ENCODE measurements around the gene CFAP73. TPM values are rescaled to one million over a fixed set of nuclear protein-coding genes. Genes with fewer than 3 reads are reported as not detected.

CFAP73 gene
- total and polyA plus RNA-seq, 3 donors from 2014 or later: 0.81 to 1.2 TPM; not detected in 1

DNA sequence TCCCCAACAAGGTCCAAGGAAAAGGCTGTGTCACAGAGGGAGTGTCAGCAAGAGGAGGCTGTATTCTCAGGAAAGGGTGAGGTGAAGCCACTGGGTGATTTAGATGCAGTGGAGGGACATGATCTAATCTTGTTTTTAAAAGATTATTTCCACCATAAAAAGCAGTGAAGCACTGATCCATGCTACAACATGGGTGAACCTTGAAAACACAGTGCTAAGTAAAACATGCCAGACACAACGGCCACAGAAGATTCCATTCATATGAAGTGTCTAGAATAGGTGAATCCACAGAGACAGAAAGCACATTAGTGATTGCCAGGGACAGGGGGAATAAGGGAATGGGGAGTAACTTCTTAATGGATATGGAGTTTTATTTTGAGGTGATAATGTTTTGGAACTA lies 48.8 kb downstream of the CFAP73 start:
- intact Hi-C loops (cut with DNase I; ENCODE audit: low total_unique reads): loop anchor here (10.0 kb wide), 1 partner anchor 237 kb away; no protein-coding TSS in a partner anchor
- H3K27me3 ChIP-seq: no peaks in the 10 kb centered on the region
- no peak overlapping the region for H3K27ac ChIP-seq
- no peak for DNase-seq
- no peaks in the 10 kb centered on the region for H3K9me3 ChIP-seq
- no peak overlapping the region for H3K4me3 ChIP-seq
- 69 to 73% methylated on average over 1 of the region's 1 CpG for WGBS, 2 donors
- peaks cover 17% of the 10 kb centered on the region for H3K4me1 ChIP-seq
- H3K36me3 ChIP-seq (ENCODE audit: low read depth, missing control alignments): no peaks in the 10 kb centered on the region
- no peak for TF ChIP-seq POLR2A (IDR thresholded peaks at IDR 0.05)
- TF ChIP-seq, protein P1, sequence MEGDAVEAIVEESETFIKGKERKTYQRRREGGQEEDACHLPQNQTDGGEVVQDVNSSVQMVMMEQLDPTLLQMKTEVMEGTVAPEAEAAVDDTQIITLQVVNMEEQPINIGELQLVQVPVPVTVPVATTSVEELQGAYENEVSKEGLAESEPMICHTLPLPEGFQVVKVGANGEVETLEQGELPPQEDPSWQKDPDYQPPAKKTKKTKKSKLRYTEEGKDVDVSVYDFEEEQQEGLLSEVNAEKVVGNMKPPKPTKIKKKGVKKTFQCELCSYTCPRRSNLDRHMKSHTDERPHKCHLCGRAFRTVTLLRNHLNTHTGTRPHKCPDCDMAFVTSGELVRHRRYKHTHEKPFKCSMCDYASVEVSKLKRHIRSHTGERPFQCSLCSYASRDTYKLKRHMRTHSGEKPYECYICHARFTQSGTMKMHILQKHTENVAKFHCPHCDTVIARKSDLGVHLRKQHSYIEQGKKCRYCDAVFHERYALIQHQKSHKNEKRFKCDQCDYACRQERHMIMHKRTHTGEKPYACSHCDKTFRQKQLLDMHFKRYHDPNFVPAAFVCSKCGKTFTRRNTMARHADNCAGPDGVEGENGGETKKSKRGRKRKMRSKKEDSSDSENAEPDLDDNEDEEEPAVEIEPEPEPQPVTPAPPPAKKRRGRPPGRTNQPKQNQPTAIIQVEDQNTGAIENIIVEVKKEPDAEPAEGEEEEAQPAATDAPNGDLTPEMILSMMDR (IDR thresholded peaks at IDR 0.05): no peak

DNA sequence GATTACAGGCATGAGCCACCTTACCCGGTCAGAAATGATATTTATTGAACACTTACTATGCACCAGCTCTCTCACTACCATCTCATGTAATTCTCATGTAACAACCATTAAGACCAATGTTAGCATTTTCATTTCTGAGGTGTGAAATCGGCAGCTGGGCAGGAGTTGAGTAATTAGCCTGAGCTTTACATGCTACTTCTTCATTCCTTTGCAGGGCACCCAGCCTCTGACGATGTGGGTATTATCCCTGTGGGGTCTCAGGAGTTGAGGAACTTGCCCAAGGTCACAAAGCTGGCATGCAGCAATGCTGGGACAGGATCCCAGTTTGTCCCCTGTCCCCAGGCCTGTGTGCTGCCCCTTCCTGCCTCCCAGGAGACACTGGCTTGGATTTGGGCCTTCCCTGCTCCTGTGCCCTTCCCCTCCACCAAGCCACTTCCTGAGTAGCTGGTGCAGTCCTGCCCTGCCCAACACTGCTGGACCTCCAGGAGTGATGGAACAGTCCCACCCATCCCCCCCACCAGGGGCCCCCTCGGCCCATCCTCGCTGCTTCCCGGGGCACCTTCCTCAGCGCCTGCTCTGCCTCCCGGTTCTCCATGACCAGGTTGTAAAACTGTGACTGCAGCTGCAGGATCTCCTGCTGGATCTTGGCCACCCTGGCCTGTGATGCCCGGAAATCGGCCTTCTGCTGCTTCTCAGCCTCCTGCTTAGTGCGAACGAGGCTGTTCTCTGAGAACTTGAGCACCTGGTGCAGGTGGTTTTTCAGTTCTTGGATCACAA lies 50.7 kb downstream of the CFAP73 start:
- TF ChIP-seq POLR2A (IDR thresholded peaks at IDR 0.05): no peak
- TF ChIP-seq, protein P1 (IDR thresholded peaks at IDR 0.05): no peak
- DNase-seq: no peak
- intact Hi-C loops (cut with DNase I; ENCODE audit: low total_unique reads): no loop called here
- no peaks in the 10 kb centered on the region for H3K9me3 ChIP-seq
- H3K4me1 ChIP-seq: peaks cover 22% of the 10 kb centered on the region
- no peaks in the 10 kb centered on the region for H3K36me3 ChIP-seq (ENCODE audit: low read depth, missing control alignments)
- 87 to 93% methylated on average over 8 to 12 of the region's 12 CpGs for WGBS, 2 donors
- no peak overlapping the region for H3K4me3 ChIP-seq
- H3K27me3 ChIP-seq: no peaks in the 10 kb centered on the region
- no peak overlapping the region for H3K27ac ChIP-seq

DNA sequence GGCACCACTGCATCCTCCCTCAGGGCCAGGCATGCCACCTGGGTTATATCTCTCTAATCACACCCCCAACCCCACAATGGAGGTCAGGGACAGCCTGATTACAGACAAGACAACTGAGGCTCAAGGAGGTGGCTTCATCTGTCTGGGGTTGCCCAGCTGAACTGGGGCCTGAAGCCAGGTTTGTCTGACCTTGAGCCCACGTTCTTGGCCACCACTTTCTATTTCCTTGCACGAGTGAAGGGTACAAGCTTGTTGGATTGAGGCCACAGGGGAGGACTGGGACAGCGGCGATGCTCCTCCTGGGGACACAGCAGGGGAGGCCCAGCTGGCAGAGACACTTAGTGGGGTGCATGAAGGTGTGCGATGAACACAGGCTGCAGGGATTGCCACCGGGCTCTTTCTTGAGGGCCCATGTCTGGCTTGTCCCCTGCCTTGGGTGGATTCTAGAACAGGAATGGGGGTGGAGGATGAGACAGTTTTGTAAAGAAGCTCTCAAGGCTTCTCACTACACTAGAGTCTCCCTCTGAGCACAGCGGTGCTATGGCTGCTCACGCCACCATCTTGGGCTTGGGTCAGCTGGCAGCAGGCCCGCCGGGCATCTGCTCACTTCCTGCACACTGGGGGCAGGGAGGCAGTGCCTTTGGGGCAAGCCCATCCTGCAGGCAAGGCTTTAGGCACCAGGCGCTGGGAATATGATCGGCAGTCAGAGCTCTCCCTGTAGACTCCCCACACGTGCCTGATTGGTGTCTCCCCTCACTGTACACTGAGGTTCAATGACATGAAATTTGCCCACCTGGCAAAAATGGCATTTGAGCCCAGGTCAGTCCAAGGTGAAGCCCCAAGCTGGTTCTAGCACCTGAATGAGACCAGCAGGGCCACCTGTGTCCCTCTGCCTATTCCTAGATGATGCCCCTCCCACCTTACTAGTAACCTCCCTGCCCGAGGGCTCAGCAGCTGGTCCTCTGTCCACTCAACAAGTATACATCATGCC lies 52.0 kb downstream of the CFAP73 start:
- whole genome bisulfite sequencing, 2 donors: 70 to 71% methylated on average over 5 to 14 of the region's 14 CpGs
- TF ChIP-seq, protein P1 (IDR thresholded peaks at IDR 0.05): no peak
- no peak for TF ChIP-seq POLR2A (IDR thresholded peaks at IDR 0.05)
- DNase-seq: no peak
- peaks cover 23% of the 10 kb centered on the region for H3K4me1 ChIP-seq
- intact Hi-C loops (cut with DNase I; ENCODE audit: low total_unique reads): no loop called here
- H3K4me3 ChIP-seq: no peak overlapping the region
- no peaks in the 10 kb centered on the region for H3K27me3 ChIP-seq
- no peaks in the 10 kb centered on the region for H3K36me3 ChIP-seq (ENCODE audit: low read depth, missing control alignments)
- H3K27ac ChIP-seq: no peak overlapping the region
- no peaks in the 10 kb centered on the region for H3K9me3 ChIP-seq

DNA sequence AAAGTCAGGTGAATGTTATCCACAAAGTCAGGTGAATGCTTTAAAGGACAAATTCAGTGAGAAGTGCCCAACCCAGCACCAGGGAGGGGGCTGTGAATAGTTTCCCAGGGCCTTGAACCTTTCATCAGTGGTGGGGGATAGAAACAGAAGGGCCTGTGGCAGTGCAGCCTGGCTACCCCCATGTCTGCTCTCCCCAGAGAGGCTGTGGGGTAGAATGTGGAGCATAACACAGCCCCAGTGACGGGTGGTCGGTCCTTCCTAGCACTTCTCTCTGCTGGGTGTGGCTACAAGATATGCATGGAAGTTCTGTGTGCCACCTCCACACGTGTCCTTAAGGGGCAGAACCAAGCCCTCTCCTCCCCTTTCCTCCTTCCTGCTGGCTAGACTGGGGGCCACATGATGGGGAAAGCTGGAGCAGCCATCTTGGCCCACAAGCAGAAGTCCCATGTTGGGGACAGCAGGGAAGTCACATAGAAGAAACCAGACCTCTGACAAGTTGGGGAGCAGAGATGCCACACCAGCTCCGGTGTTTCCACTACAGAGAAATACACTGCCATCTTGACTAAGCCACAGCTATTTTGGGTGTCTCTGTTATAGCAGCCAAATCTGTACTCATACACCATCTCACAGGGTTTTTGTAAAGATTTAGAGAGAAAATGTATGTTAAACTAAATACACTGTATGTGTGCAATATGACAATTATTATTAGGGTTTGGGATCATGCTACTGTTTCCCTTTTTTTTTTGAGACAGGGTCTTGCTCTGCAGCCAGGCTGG lies 53.0 kb downstream of the CFAP73 start:
- no peaks in the 10 kb centered on the region for H3K36me3 ChIP-seq (ENCODE audit: low read depth, missing control alignments)
- H3K4me3 ChIP-seq: no peak overlapping the region
- intact Hi-C loops (cut with DNase I; ENCODE audit: low total_unique reads): no loop called here
- H3K27me3 ChIP-seq: no peaks in the 10 kb centered on the region
- H3K9me3 ChIP-seq: no peaks in the 10 kb centered on the region
- TF ChIP-seq POLR2A (IDR thresholded peaks at IDR 0.05): no peak
- TF ChIP-seq, protein P1 (IDR thresholded peaks at IDR 0.05): no peak
- H3K4me1 ChIP-seq: peaks cover 23% of the 10 kb centered on the region
- no peak overlapping the region for H3K27ac ChIP-seq
- WGBS, 2 donors: 91 to 97% methylated on average over 4 of the region's 4 CpGs
- no peak for DNase-seq
